GM12878 (cell line): ENCODE measurements around the gene NUP210L. TPM values are rescaled to one million over a fixed set of nuclear protein-coding genes. Genes with fewer than 3 reads are reported as not detected.

Source experiments
- ATAC-seq: fragments of 200-7000 bp; cut with Tn5 transposase; 3 replicates; pipeline ENCODE4 v1.9.1; 2020; ENCODE audit warnings: mild to moderate bottlenecking, moderate library complexity
- BruUV-seq: library from RNA; stranded (reverse); fragments of 400-500 nt; replicated peaks from 2 replicates; lab custom pipeline; 2021; lab: Mats Ljungman, UMichigan
- CTCF ChIA-PET: fragments of 300-600 bp; sonication (Branson Sonifier 250); formaldehyde crosslinking; extraction: SDS; loops from one replicate; lab custom pipeline; 2021; ENCODE audit warnings: inconsistent platforms; lab: Yijun Ruan, JAX
- POLR2A ChIA-PET: fragments of 350-600 bp; formaldehyde crosslinking; extraction: SDS; loops from one replicate; lab custom pipeline; 2021; ENCODE audit warnings: inconsistent platforms; lab: Charles Lee
- RAD21 ChIA-PET: fragments of 300-600 bp; sonication (Branson Sonifier 250); formaldehyde crosslinking; loops from one replicate; lab custom pipeline; 2023; ENCODE audit warnings: antibody characterized with exemption; ENCODE audit not compliant: unreplicated experiment; lab: Charles Lee
- SMC1A ChIA-PET: fragments of 300-600 bp; sonication (Branson Sonifier 250); formaldehyde crosslinking; loops from one replicate; lab custom pipeline; 2023; ENCODE audit not compliant: unreplicated experiment, uncharacterized antibody; lab: Charles Lee
- DNase-seq: peaks from one replicate; pipeline ENCODE4 v3.0.0-alpha.2; 2011; ENCODE audit warnings: low read depth, low spot score
- FAIRE-seq: peaks from 3 replicates; lab custom pipeline; 2011; peaks lifted over from hg19 to GRCh38; lab: Jason Lieb, UNC
- H2AFZ ChIP-seq: 2 replicates; pipeline ENCODE4 v1.6.0; 2011; ENCODE audit warnings: low read depth, low read length, control low read depth; ENCODE audit not compliant: control insufficient read depth
- H3K27ac ChIP-seq: 2 replicates; pipeline ENCODE4 v1.5.1; 2011; ENCODE audit warnings: control low read depth; ENCODE audit not compliant: control insufficient read depth, insufficient read depth
- H3K27me3 ChIP-seq, 2 experiments: replicated peaks in 1 of 2; 2 replicates each; pipeline versions ENCODE4 v1.6.0 to v1.6.1; 2011; ENCODE audit warnings: low read length in 1 of 2; ENCODE audit not compliant: control insufficient read depth in 2 of 2, insufficient read depth in 2 of 2
- H3K36me3 ChIP-seq, 2 experiments: 2 replicates each; pipeline ENCODE4 v1.5.1; 2011; ENCODE audit warnings: low read length in 1 of 2; ENCODE audit not compliant: control insufficient read depth in 2 of 2, insufficient read depth in 2 of 2
- H3K4me1 ChIP-seq: 2 replicates; pipeline ENCODE4 v1.6.1; 2011; ENCODE audit warnings: mild to moderate bottlenecking, low read length, moderate library complexity, mixed read lengths; ENCODE audit not compliant: control insufficient read depth, insufficient read depth
- H3K4me2 ChIP-seq: 2 replicates; pipeline ENCODE4 v1.6.0; 2011; ENCODE audit warnings: control low read depth; ENCODE audit not compliant: control insufficient read depth, insufficient read depth
- H3K4me3 ChIP-seq: fragments of 200-600 bp; sonication (generic); 2 replicates; pipeline ENCODE4 v1.5.1; 2016
- H3K79me2 ChIP-seq: 2 replicates; pipeline ENCODE4 v1.6.0; 2011; ENCODE audit warnings: low read length; ENCODE audit not compliant: control insufficient read depth, insufficient read depth
- H3K9ac ChIP-seq: 2 replicates; pipeline ENCODE4 v1.8.0; 2011; ENCODE audit warnings: low read length, control low read depth, mixed read lengths; ENCODE audit not compliant: control insufficient read depth, insufficient read depth
- H3K9me3 ChIP-seq: replicated peaks from 3 replicates; pipeline ENCODE4 v1.5.1; 2011; ENCODE audit warnings: mild to moderate bottlenecking, low read length; ENCODE audit not compliant: control insufficient read depth, insufficient read depth
- H4K20me1 ChIP-seq: 2 replicates; pipeline ENCODE4 v1.6.0; 2011; ENCODE audit not compliant: control insufficient read depth, insufficient read depth
- BHLHE40 ChIP-seq, 2 experiments: fragments of 450-650 bp in 1 of 2; IDR thresholded peaks; 2 replicates each; pipeline ENCODE4 v1.6.1; 2011 to 2017; ENCODE audit warnings: low read depth in 2 of 2, borderline replicate concordance in 1 of 2, improper control_type of control experiment in 1 of 2, low read length in 1 of 2, mild to moderate bottlenecking in 1 of 2
- KDM1A ChIP-seq: fragments of 200-600 bp; sonication (generic); IDR thresholded peaks from 2 replicates; pipeline ENCODE4 v1.6.1; 2016; ENCODE audit warnings: borderline replicate concordance
- NR2C1 ChIP-seq: fragments of 450-650 bp; IDR thresholded peaks from 2 replicates; pipeline ENCODE4 v1.6.1; 2017; ENCODE audit warnings: antibody characterized with exemption, mild to moderate bottlenecking, moderate library complexity
- RB1 ChIP-seq: fragments of 450-650 bp; formaldehyde crosslinking; IDR thresholded peaks from 2 replicates; pipeline ENCODE4 v1.6.1; 2017; ENCODE audit warnings: mild to moderate bottlenecking, borderline replicate concordance
- SPI1 ChIP-seq: IDR thresholded peaks from 2 replicates; pipeline ENCODE4 v1.6.1; 2011; ENCODE audit warnings: low read depth, mild to moderate bottlenecking, low read length, moderate library complexity, borderline replicate concordance; ENCODE audit not compliant: insufficient read depth
- SREBF1 ChIP-seq: IDR thresholded peaks from 2 replicates; pipeline ENCODE4 v1.6.1; 2012; ENCODE audit warnings: mild to moderate bottlenecking, low read length
- ZNF207 ChIP-seq: fragments of 450-650 bp; IDR thresholded peaks from 2 replicates; pipeline ENCODE4 v1.6.1; 2014; ENCODE audit warnings: antibody characterized with exemption, mild to moderate bottlenecking, borderline replicate concordance
- WGBS: methylation state at CpG from one replicate; pipeline ENCODE4 v1.1.6; 2016; ENCODE audit warnings: low lambda C conversion rate; ENCODE audit not compliant: insufficient replicate concordance, insufficient coverage; ENCODE audit errors: missing lambda C conversion rate; 5-methylcytosine and 5-hydroxymethylcytosine counted together
- in situ Hi-C: fragments of 300-500 bp; cut with MboI; formaldehyde crosslinking; loops from 9 replicates; pipeline ENCODE4 v1.14.3; 2018; ENCODE audit warnings: mixed read lengths
- intact Hi-C: fragments of 100-400 bp; cut with micrococcal nuclease; formaldehyde crosslinking; loops from one replicate; pipeline ENCODE4 v1.14.2; 2022; ENCODE audit not compliant: unreplicated experiment
- polyA plus RNA-seq, 11 experiments: library from polyadenylated mRNA; depleted of rRNA in 4 of 11; unstranded in 6 of 11; stranded (reverse) in 5 of 11; fragments of >200 nt; fragmentation: Nextera tagmentation in 4 of 11; fragmentation: Illumina TruSeq in 1 of 11; extraction: Ambion mirVana in 4 of 11; extraction: Trizol in 1 of 11; gene quantifications; 1 replicate in 1 of 11; 2 replicates in 10 of 11; pipeline versions ENCODE4 v1.2.1 to v1.2.3, GENCODE V29; 2011 to 2016; ENCODE audit warnings: inconsistent platforms in 2 of 11, missing spikeins in 2 of 11, low read depth in 1 of 11
- total RNA-seq, 4 experiments: library from RNA; depleted of rRNA in 3 of 4; stranded (reverse); fragments of >200 nt in 3 of 4; fragmentation: Illumina TruSeq in 1 of 4; extraction: Trizol in 1 of 4; gene quantifications; 2 replicates each; pipeline versions ENCODE4 v1.2.1 to v1.2.3, GENCODE V29; 2013 to 2021
- TF ChIP-seq, protein P1 (sequence below): fragments of 450-650 bp; IDR thresholded peaks from 2 replicates; pipeline ENCODE4 v1.6.1; 2016; ENCODE audit warnings: mild to moderate bottlenecking
- TF ChIP-seq, protein P2 (sequence below): fragments of 450-650 bp; IDR thresholded peaks from 2 replicates; pipeline ENCODE4 v1.6.1; 2016; ENCODE audit warnings: mild to moderate bottlenecking
- TF ChIP-seq, protein P3 (sequence below), 3 experiments: IDR thresholded peaks in 2 of 3; conservative IDR thresholded peaks in 1 of 3; 2 replicates each; pipeline ENCODE4 v1.5.1; 2011; ENCODE audit warnings: low read depth in 3 of 3, low read length in 3 of 3, mild to moderate bottlenecking in 3 of 3, control low read depth in 2 of 3, moderate library complexity in 2 of 3, inconsistent platforms in 1 of 3, mixed read lengths in 1 of 3; ENCODE audit not compliant: control insufficient read depth in 2 of 3, insufficient read depth in 1 of 3; ENCODE audit errors: extremely low read depth in 1 of 3
- TF ChIP-seq, protein P4 (sequence below): fragments of 450-650 bp; formaldehyde crosslinking; IDR thresholded peaks from 2 replicates; pipeline ENCODE4 v1.4.0; 2022; ENCODE audit warnings: mild to moderate bottlenecking, moderate library complexity

The NUP210L gene
- total and polyA plus RNA-seq, 10 of the 15 experiments (the other 5 are each of a cell fraction or from before 2014, with no cell fraction given), result 0.04 to 0.08 (median 0.07) TPM; not detected in 7

DNA sequence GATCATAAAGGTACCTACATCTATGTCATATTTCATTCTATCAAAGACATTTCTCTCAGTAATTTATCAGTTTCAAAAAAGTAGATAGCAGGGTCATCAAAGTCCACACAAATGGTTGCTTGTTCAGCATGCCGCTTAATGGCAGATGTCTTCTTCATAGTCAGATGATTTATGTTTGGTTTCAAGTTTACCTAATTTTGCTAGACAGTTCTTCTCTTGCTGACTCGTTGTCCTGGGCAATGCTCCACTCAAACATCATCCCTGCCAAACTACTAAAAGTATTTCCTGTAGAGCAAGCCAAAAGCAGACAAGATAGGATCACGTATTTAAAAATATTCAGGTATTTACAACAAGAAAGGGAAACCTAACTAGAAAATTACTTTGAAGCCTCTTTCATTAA is 13.6 kb downstream of the NUP210L start:
- intact Hi-C loops, result no loop called here
- TF ChIP-seq, protein P1, sequence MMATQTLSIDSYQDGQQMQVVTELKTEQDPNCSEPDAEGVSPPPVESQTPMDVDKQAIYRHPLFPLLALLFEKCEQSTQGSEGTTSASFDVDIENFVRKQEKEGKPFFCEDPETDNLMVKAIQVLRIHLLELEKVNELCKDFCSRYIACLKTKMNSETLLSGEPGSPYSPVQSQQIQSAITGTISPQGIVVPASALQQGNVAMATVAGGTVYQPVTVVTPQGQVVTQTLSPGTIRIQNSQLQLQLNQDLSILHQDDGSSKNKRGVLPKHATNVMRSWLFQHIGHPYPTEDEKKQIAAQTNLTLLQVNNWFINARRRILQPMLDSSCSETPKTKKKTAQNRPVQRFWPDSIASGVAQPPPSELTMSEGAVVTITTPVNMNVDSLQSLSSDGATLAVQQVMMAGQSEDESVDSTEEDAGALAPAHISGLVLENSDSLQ, result no peak
- TF ChIP-seq BHLHE40 (IDR thresholded peaks at IDR 0.05; ENCODE audit: borderline replicate concordance in 1 of 2, low read depth in 2 of 2, low read length in 1 of 2) (no peak), KDM1A (no peak), RB1 (no peak), SREBF1 (no peak), SPI1 (no peak), ZNF207 (no peak), NR2C1 (no peak)
- TF ChIP-seq, protein P2, sequence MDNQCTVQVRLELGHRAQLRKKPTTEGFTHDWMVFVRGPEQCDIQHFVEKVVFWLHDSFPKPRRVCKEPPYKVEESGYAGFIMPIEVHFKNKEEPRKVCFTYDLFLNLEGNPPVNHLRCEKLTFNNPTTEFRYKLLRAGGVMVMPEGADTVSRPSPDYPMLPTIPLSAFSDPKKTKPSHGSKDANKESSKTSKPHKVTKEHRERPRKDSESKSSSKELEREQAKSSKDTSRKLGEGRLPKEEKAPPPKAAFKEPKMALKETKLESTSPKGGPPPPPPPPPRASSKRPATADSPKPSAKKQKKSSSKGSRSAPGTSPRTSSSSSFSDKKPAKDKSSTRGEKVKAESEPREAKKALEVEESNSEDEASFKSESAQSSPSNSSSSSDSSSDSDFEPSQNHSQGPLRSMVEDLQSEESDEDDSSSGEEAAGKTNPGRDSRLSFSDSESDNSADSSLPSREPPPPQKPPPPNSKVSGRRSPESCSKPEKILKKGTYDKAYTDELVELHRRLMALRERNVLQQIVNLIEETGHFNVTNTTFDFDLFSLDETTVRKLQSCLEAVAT, result no peak
- TF ChIP-seq, protein P3, sequence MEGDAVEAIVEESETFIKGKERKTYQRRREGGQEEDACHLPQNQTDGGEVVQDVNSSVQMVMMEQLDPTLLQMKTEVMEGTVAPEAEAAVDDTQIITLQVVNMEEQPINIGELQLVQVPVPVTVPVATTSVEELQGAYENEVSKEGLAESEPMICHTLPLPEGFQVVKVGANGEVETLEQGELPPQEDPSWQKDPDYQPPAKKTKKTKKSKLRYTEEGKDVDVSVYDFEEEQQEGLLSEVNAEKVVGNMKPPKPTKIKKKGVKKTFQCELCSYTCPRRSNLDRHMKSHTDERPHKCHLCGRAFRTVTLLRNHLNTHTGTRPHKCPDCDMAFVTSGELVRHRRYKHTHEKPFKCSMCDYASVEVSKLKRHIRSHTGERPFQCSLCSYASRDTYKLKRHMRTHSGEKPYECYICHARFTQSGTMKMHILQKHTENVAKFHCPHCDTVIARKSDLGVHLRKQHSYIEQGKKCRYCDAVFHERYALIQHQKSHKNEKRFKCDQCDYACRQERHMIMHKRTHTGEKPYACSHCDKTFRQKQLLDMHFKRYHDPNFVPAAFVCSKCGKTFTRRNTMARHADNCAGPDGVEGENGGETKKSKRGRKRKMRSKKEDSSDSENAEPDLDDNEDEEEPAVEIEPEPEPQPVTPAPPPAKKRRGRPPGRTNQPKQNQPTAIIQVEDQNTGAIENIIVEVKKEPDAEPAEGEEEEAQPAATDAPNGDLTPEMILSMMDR (IDR thresholded peaks at IDR 0.05 in 2 of 3, conservative IDR thresholded peaks at IDR 0.05 in 1 of 3; ENCODE audit: control insufficient read depth in 2 of 3, extremely low read depth in 1 of 3, insufficient read depth in 1 of 3, low read depth in 3 of 3, low read length in 3 of 3), result no peak
- TF ChIP-seq, protein P4, sequence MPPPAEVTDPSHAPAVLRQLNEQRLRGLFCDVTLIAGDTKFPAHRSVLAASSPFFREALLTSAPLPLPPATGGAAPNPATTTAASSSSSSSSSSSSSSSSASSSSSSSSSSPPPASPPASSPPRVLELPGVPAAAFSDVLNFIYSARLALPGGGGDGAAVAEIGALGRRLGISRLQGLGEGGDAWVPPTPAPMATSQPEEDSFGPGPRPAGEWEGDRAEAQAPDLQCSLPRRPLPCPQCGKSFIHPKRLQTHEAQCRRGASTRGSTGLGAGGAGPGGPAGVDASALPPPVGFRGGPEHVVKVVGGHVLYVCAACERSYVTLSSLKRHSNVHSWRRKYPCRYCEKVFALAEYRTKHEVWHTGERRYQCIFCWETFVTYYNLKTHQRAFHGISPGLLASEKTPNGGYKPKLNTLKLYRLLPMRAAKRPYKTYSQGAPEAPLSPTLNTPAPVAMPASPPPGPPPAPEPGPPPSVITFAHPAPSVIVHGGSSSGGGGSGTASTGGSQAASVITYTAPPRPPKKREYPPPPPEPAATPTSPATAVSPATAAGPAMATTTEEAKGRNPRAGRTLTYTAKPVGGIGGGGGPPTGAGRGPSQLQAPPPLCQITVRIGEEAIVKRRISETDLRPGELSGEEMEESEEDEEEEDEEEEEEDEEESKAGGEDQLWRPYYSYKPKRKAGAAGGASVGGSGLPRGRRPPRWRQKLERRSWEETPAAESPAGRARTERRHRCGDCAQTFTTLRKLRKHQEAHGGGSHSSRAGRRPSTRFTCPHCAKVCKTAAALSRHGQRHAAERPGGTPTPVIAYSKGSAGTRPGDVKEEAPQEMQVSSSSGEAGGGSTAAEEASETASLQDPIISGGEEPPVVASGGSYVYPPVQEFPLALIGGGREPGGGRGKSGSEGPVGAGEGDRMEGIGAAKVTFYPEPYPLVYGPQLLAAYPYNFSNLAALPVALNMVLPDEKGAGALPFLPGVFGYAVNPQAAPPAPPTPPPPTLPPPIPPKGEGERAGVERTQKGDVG (CRISPR knock-in tag), result no peak

More for the DNA sequence above, 13.6 kb downstream of the NUP210L start:
- no peak overlapping the region for H3K4me2 ChIP-seq
- POLR2A ChIA-PET, result interaction anchor here (0.6 kb wide), 1 partner anchor 282 kb away, joined by 4 read pairs; no protein-coding TSS in a partner anchor
- no peaks in the 10 kb centered on the region for H4K20me1 ChIP-seq
- no peak overlapping the region for H3K4me3 ChIP-seq
- CTCF ChIA-PET, result interaction anchor here (0.7 kb wide), 1 partner anchor 627 kb away, joined by 3 read pairs; no protein-coding TSS in a partner anchor
- BruUV-seq, result no TSS peak
- no peak overlapping the region for H3K9ac ChIP-seq
- 65% methylated on average over 3 of the region's 3 CpGs for WGBS
- in situ Hi-C loops, result no loop called here
- H2AFZ ChIP-seq, result no peak overlapping the region
- no peaks in the 10 kb centered on the region for H3K36me3 ChIP-seq
- ATAC-seq (no peak), DNase-seq (no peak), FAIRE-seq (no peak)
- no peaks in the 10 kb centered on the region for H3K9me3 ChIP-seq
- H3K27ac ChIP-seq, result no peak overlapping the region
- H3K79me2 ChIP-seq, result no peaks in the 10 kb centered on the region
- H3K27me3 ChIP-seq, result no peaks in the 10 kb centered on the region
- SMC1A ChIA-PET, result interaction anchor here (0.8 to 1.1 kb wide), 2 partner anchors 14 to 140 kb away, joined by 3 read pairs; no protein-coding TSS in a partner anchor
- RAD21 ChIA-PET, result no interaction called here
- H3K4me1 ChIP-seq, result no peaks in the 10 kb centered on the region
